NCI-H526 (cell line): ENCODE data around the gene TSEN54.

ENCODE experiments used
- DNase-seq, 2 experiments: peaks; one replicate each; lab custom pipeline; 2025; lab: John Stamatoyannopoulos, UW

TSEN54 gene

GRCh38 chr17:75504347-75505151 lies 11.8 kb upstream of the TSEN54 start:
- peak in 1 of 2 experiments; percentile 52 for DNase-seq

GRCh38 chr17:75505152-75505409 lies 11.2 kb upstream of the TSEN54 start:
- DNase-seq: no peak

GRCh38 chr17:75505640-75506039 lies 10.7 kb upstream of the TSEN54 start:
- no peak for DNase-seq

- no peak for DNase-seq
Observed at GRCh38 chr17:75506134-75506533, 10.2 kb upstream of the TSEN54 start.

- DNase-seq: no peak
Observed at GRCh38 chr17:75506888-75507287, 9.4 kb upstream of the TSEN54 start.

GRCh38 chr17:75507733-75508719 lies 8.3 kb upstream of the TSEN54 start:
- DNase-seq: no peak

GRCh38 chr17:75508931-75509361 lies 7.4 kb upstream of the TSEN54 start:
- no peak for DNase-seq

GRCh38 chr17:75509528-75510258 lies 6.6 kb upstream of the TSEN54 start:
- DNase-seq: no peak

- no peak for DNase-seq
Observed at GRCh38 chr17:75511270-75511609, 5.1 kb upstream of the TSEN54 start.

- DNase-seq: no peak
Observed at GRCh38 chr17:75511610-75512575, 4.4 kb upstream of the TSEN54 start.

GRCh38 chr17:75512926-75513640 lies 3.2 kb upstream of the TSEN54 start:
- DNase-seq: no peak

GRCh38 chr17:75513641-75514000 lies 2.7 kb upstream of the TSEN54 start:
- DNase-seq: no peak

- peak in 1 of 2 experiments; percentile 43 for DNase-seq
Observed at GRCh38 chr17:75514299-75514918, 1.9 kb upstream of the TSEN54 start.

- peak in 1 of 2 experiments; percentile 68 for DNase-seq
Observed at GRCh38 chr17:75514919-75515495, 1.3 kb upstream of the TSEN54 start.

- DNase-seq: peak; percentile 81 to 98
Observed at GRCh38 chr17:75515496-75516254, 653 bp upstream of the TSEN54 start, which contains the start of gene CASKIN2. Gene CASKIN2 (minus strand): TSS chr17:75515537. CDS start chr17:75513804, 1,733 bp downstream.

- peak in 1 of 2 experiments; percentile 78 for DNase-seq
Observed at GRCh38 chr17:75516619-75517296, 430 bp downstream of the TSEN54 start.

- DNase-seq: peak; percentile 19 to 42
Observed at GRCh38 chr17:75517297-75517865, 1.1 kb downstream of the TSEN54 start.

- DNase-seq: no peak
Observed at GRCh38 chr17:75518201-75518600, 1.9 kb downstream of the TSEN54 start.
